ENCODE results near the gene C2. TPM values are rescaled to one million over a fixed set of nuclear protein-coding genes. Genes with fewer than 3 reads are reported as not detected.
"Not testable (repeated sequence)": the region's sequence is repeated elsewhere in the genome, so short reads cannot be mapped to it uniquely, and the experiment has no call there.

C2 gene
- total and polyA plus RNA-seq, 2 donors from 2014 or later, result 38.7 to 84.0 TPM

DNA sequence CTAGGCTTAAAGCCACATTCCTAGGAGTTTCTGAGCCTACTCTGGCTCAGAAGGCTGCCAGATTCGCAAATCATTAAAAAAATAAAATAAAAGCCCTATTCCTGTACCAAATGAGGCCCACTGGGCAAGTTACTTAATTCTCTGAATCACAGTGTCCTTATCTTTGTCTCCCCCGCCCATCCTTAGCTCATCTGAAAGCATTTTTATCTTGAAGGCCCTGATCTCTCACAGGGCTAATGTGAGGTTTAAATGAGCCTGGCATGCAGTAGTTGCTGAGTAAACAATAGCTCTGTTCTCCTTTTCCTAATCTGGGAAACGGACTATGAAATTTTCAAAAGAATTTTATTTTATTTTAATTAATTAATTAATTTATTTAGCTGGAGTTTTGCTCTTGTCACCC, 23.6 kb upstream of the C2 start:
- Histone ChIP-seq H3K27ac (ENCODE audit: low read depth in 2 of 2, low read length in 2 of 2) (no peak overlapping the region), H3K9me3 (ENCODE audit: control insufficient read depth in 2 of 3, insufficient read depth in 1 of 3, low read length in 3 of 3) (no peaks in the 10 kb centered on the region), H3K9ac (ENCODE audit: low read length in 3 of 3) (no peak overlapping the region), H3K4me1 (ENCODE audit: control insufficient read depth in 2 of 3, insufficient read depth in 2 of 3, low read depth in 1 of 3, low read length in 3 of 3) (peaks cover 0 to 13% (median 8%) of the 10 kb centered on the region in 3 donors), H3K4me3 (ENCODE audit: low read length in 3 of 3) (no peak overlapping the region), H3K36me3 (ENCODE audit: control insufficient read depth in 2 of 3, insufficient read depth in 3 of 3, low read length in 3 of 3) (no peaks in the 10 kb centered on the region), H3K27me3 (ENCODE audit: control insufficient read depth, insufficient read depth, low read length) (no peaks in the 10 kb centered on the region)
- TF ChIP-seq, protein P1, sequence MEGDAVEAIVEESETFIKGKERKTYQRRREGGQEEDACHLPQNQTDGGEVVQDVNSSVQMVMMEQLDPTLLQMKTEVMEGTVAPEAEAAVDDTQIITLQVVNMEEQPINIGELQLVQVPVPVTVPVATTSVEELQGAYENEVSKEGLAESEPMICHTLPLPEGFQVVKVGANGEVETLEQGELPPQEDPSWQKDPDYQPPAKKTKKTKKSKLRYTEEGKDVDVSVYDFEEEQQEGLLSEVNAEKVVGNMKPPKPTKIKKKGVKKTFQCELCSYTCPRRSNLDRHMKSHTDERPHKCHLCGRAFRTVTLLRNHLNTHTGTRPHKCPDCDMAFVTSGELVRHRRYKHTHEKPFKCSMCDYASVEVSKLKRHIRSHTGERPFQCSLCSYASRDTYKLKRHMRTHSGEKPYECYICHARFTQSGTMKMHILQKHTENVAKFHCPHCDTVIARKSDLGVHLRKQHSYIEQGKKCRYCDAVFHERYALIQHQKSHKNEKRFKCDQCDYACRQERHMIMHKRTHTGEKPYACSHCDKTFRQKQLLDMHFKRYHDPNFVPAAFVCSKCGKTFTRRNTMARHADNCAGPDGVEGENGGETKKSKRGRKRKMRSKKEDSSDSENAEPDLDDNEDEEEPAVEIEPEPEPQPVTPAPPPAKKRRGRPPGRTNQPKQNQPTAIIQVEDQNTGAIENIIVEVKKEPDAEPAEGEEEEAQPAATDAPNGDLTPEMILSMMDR (IDR thresholded peaks at IDR 0.05; ENCODE audit: borderline replicate concordance, extremely low read depth, insufficient read depth), result no peak
- DNase-seq (no peak), FAIRE-seq (no peak)
- intact Hi-C loops (cut with DNase I), result no loop called here

- intact Hi-C loops (cut with DNase I), result no loop called here
- Histone ChIP-seq H3K4me1 (ENCODE audit: control insufficient read depth in 2 of 3, insufficient read depth in 2 of 3, low read depth in 1 of 3, low read length in 3 of 3) (peaks cover 0 to 10% (median 8%) of the 10 kb centered on the region in 3 donors), H3K9me3 (ENCODE audit: control insufficient read depth in 2 of 3, insufficient read depth in 1 of 3, low read length in 3 of 3) (no peaks in the 10 kb centered on the region), H3K4me3 (ENCODE audit: low read length in 3 of 3) (no peak overlapping the region), H3K36me3 (ENCODE audit: control insufficient read depth in 2 of 3, insufficient read depth in 3 of 3, low read length in 3 of 3) (no peaks in the 10 kb centered on the region), H3K27ac (ENCODE audit: low read depth in 2 of 2, low read length in 2 of 2) (no peak overlapping the region), H3K9ac (ENCODE audit: low read length in 3 of 3) (no peak overlapping the region), H3K27me3 (ENCODE audit: control insufficient read depth, insufficient read depth, low read length) (no peaks in the 10 kb centered on the region)
- DNase-seq (no peak), FAIRE-seq (no peak)
- TF ChIP-seq, protein P1 (IDR thresholded peaks at IDR 0.05; ENCODE audit: borderline replicate concordance, extremely low read depth, insufficient read depth), result no peak
Measured at GRCh38 chr6:31905041-31905440, 22.5 kb upstream of the C2 start.

- H3K4me3 ChIP-seq (ENCODE audit: low read length in 3 of 3), result no peak overlapping the region
- H3K27ac ChIP-seq (ENCODE audit: low read depth in 2 of 2, low read length in 2 of 2), result no peak overlapping the region
- intact Hi-C loops (cut with DNase I), result no loop called here
- TF ChIP-seq, protein P1 (IDR thresholded peaks at IDR 0.05; ENCODE audit: borderline replicate concordance, extremely low read depth, insufficient read depth), result no peak
- no peaks in the 10 kb centered on the region for H3K9me3 ChIP-seq (ENCODE audit: control insufficient read depth in 2 of 3, insufficient read depth in 1 of 3, low read length in 3 of 3)
- no peaks in the 10 kb centered on the region for H3K36me3 ChIP-seq (ENCODE audit: control insufficient read depth in 2 of 3, insufficient read depth in 3 of 3, low read length in 3 of 3)
- no peak overlapping the region for H3K9ac ChIP-seq (ENCODE audit: low read length in 3 of 3)
- H3K4me1 ChIP-seq (ENCODE audit: control insufficient read depth in 2 of 3, insufficient read depth in 2 of 3, low read depth in 1 of 3, low read length in 3 of 3), result peaks cover 0 to 8% (median 6%) of the 10 kb centered on the region in 3 donors
- DNase-seq, result no peak
- no peak for FAIRE-seq
- no peaks in the 10 kb centered on the region for H3K27me3 ChIP-seq (ENCODE audit: control insufficient read depth, insufficient read depth, low read length)
Measured at GRCh38 chr6:31906122-31906521, 21.4 kb upstream of the C2 start.

- FAIRE-seq; H3K9ac ChIP-seq (ENCODE audit: low read length in 3 of 3); H3K9me3 ChIP-seq (ENCODE audit: control insufficient read depth in 2 of 3, insufficient read depth in 1 of 3, low read length in 3 of 3); H3K4me3 ChIP-seq (ENCODE audit: low read length in 3 of 3); H3K27me3 ChIP-seq (ENCODE audit: control insufficient read depth, insufficient read depth, low read length); H3K27ac ChIP-seq (ENCODE audit: low read depth in 2 of 2, low read length in 2 of 2); H3K36me3 ChIP-seq (ENCODE audit: control insufficient read depth in 2 of 3, insufficient read depth in 3 of 3, low read length in 3 of 3); H3K4me1 ChIP-seq (ENCODE audit: control insufficient read depth in 2 of 3, insufficient read depth in 2 of 3, low read depth in 1 of 3, low read length in 3 of 3); DNase-seq; intact Hi-C loops (cut with DNase I): not testable (repeated sequence)
Measured at GRCh38 chr6:31906727-31907126, 20.8 kb upstream of the C2 start.
